ENCODE data around the gene PRRT3. TPM values are rescaled to one million over a fixed set of nuclear protein-coding genes. Genes with fewer than 3 reads are reported as not detected.

PRRT3 gene
- total and polyA plus RNA-seq, 2 of the 8 experiments (the other 6 are each of a cell fraction or from before 2014, with no cell fraction given), result 9.0 to 9.2 TPM

DNA sequence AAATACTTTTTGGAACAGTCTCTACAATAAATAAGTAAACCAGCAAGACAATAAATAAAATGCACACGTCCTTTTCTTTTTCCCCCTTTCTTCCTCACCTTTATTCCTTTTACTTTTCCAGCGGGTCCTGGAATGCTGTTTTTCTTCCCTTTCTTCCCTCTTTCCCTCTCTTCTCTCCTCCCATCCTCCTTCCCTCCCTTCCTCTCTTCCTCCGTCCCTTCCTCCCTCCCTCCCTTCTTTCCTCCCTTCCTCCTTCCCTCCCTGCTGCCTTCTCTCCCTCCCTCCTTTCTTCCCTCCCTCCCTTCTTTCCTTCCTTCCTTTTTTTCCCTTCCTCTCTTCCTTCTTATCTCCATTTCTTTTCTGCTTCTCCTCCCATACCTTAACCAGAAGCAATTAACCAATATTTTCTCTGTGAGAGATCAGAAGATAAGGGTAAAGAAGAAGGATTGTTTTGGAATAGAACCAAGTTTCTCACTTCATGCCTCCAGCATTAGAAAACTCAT, 52.9 kb downstream of the PRRT3 start:
- FAIRE-seq, result no peak

More for the DNA sequence above, 52.9 kb downstream of the PRRT3 start:
- no peak overlapping the region for H3K18ac ChIP-seq (ENCODE audit: extremely low read depth, low read length)
- H3K4ac ChIP-seq (replicated peaks; ENCODE audit: insufficient read length, low read depth, low read length), result no peak overlapping the region
- H3K14ac ChIP-seq (ENCODE audit: insufficient read length), result no peak overlapping the region
- no peak overlapping the region for H2BK15ac ChIP-seq (ENCODE audit: low read length)
- 56% methylated on average over 3 of the region's 3 CpGs; no CpG with 5 or more reads in 1 of the 2 experiments for whole genome bisulfite sequencing, 2 experiments (ENCODE audit: extremely low coverage in 1 of 2, insufficient coverage in 1 of 2, insufficient read length in 1 of 2, insufficient replicate concordance in 2 of 2, low coverage in 1 of 2, low lambda C conversion rate in 2 of 2, missing lambda C conversion rate in 1 of 2)
- H2BK120ac ChIP-seq (replicated peaks; ENCODE audit: low read depth, low read length), result no peak overlapping the region
- H3K79me1 ChIP-seq (ENCODE audit: low read depth, low read length), result no peaks in the 10 kb centered on the region
- H3K27ac ChIP-seq (ENCODE audit: low read depth, low read length), result no peak overlapping the region
- H3K9me3 ChIP-seq (ENCODE audit: insufficient read depth in 2 of 2, low read depth in 1 of 2, low read length in 1 of 2), result no peaks in the 10 kb centered on the region
- H2AK5ac ChIP-seq (ENCODE audit: low read depth, low read length), result no peak overlapping the region
- ChIA-PET POLR2A (ENCODE audit: partially characterized antibody) (interaction anchor here (0.8 kb wide), 1 partner anchor 8 kb away, joined by 5 read pairs; the partner anchor contains the start of gene JAGN1), CTCF (ENCODE audit: partially characterized antibody) (no interaction called here)
- H3K79me2 ChIP-seq (ENCODE audit: control insufficient read depth in 1 of 2, insufficient read depth in 2 of 2, low read length in 2 of 2), result no peaks in the 10 kb centered on the region
- no peak for DNase-seq (ENCODE audit: low read depth in 1 of 2, low spot score in 2 of 2)
- no peaks in the 10 kb centered on the region for H3K23me2 ChIP-seq (ENCODE audit: low read depth, low read length)
- no peaks in the 10 kb centered on the region for H3K27me3 ChIP-seq (replicated peaks in 1 of 4; ENCODE audit: control insufficient read depth in 3 of 4, extremely low read depth in 1 of 4, insufficient read depth in 3 of 4, low read length in 3 of 4)
- no peak overlapping the region for H4K91ac ChIP-seq (replicated peaks; ENCODE audit: insufficient read length, low read length)
- H3K9ac ChIP-seq (replicated peaks in 1 of 4; ENCODE audit: extremely low read depth in 1 of 4, low read depth in 3 of 4, low read length in 3 of 4), result no peak overlapping the region
- H2AFZ ChIP-seq (ENCODE audit: low read length), result no peak overlapping the region
- H3K4me2 ChIP-seq (ENCODE audit: insufficient read depth in 1 of 2, low read depth in 2 of 2, low read length in 2 of 2), result no peak overlapping the region
- no peak overlapping the region for H3K4me3 ChIP-seq (ENCODE audit: extremely low read depth in 1 of 4, insufficient read depth in 2 of 4, low read depth in 3 of 4, low read length in 4 of 4)
- H4K5ac ChIP-seq (ENCODE audit: insufficient read length, low read depth, low read length), result no peak overlapping the region
- H2BK20ac ChIP-seq (ENCODE audit: low read length), result no peak overlapping the region
- no peaks in the 10 kb centered on the region for H4K20me1 ChIP-seq (replicated peaks in 1 of 2; ENCODE audit: control insufficient read depth in 1 of 2, insufficient read depth in 2 of 2, low read length in 2 of 2)
- H2BK12ac ChIP-seq (ENCODE audit: low read depth, low read length), result no peak overlapping the region
- peaks cover 5 to 14% (median 11%) of the 10 kb centered on the region in 4 experiments for H3K4me1 ChIP-seq (replicated peaks in 1 of 4; ENCODE audit: control insufficient read depth in 3 of 4, insufficient read depth in 4 of 4, low read length in 3 of 4)
- no peak overlapping the region for H3K23ac ChIP-seq (ENCODE audit: insufficient read length)
- no peak overlapping the region for H3K56ac ChIP-seq (replicated peaks; ENCODE audit: insufficient read length, low read depth, low read length)
- TF ChIP-seq SUZ12 (IDR thresholded peaks at IDR 0.05; ENCODE audit: low read length) (no peak), RAD21 (IDR thresholded peaks at IDR 0.05 in 1 of 2, conservative IDR thresholded peaks at IDR 0.05 in 1 of 2; ENCODE audit: low read depth in 2 of 2, low read length in 2 of 2) (no peak)
- no peaks in the 10 kb centered on the region for H3K36me3 ChIP-seq (ENCODE audit: control insufficient read depth in 2 of 4, insufficient read depth in 4 of 4, low read length in 3 of 4)
- H2BK5ac ChIP-seq (ENCODE audit: low read depth, low read length), result no peak overlapping the region
- H4K8ac ChIP-seq (ENCODE audit: extremely low read depth, insufficient read depth, low read length), result no peak overlapping the region

Measured in H1 (cell line).